Ecto neural progenitor cell (in vitro differentiated cells): ENCODE data around the gene PDGFB.

ENCODE experiments used
- DNase-seq: peaks from one replicate; pipeline ENCODE4 v3.0.0-alpha.2; 2018; ENCODE audit warnings: low spot score

Gene PDGFB

DNA sequence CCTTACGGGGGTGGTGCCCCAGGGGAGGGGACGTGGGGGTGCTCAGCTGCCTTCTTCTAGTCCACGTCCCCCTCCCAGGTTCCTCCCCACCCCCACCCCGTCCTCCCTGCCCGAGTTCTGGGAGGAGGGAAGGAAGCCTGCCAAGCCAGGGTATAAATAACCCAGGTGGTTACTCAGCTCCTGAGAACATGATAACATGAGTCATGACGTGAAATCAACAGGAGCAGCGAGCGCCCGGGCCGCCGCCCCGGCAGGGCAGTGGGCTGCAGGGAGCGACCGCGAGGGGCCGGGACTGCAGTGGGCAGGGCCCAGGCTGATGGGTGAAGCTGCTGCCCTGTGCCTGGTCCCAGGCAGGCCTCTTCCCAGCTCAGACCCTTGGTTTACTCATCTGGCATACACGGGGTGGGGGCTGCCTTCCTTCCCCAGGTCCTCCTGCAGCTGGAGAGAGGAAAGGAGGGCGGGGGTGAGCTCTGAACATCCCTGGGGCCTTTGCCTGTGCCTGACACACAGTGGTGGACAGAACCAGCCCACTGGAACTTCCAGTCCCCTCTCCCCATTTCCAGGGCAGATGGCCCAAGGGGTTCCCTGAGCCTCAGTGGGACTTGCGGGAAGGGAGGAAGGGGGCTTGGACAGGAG is 8.8 kb upstream of the PDGFB start:
- no peak for DNase-seq

DNA sequence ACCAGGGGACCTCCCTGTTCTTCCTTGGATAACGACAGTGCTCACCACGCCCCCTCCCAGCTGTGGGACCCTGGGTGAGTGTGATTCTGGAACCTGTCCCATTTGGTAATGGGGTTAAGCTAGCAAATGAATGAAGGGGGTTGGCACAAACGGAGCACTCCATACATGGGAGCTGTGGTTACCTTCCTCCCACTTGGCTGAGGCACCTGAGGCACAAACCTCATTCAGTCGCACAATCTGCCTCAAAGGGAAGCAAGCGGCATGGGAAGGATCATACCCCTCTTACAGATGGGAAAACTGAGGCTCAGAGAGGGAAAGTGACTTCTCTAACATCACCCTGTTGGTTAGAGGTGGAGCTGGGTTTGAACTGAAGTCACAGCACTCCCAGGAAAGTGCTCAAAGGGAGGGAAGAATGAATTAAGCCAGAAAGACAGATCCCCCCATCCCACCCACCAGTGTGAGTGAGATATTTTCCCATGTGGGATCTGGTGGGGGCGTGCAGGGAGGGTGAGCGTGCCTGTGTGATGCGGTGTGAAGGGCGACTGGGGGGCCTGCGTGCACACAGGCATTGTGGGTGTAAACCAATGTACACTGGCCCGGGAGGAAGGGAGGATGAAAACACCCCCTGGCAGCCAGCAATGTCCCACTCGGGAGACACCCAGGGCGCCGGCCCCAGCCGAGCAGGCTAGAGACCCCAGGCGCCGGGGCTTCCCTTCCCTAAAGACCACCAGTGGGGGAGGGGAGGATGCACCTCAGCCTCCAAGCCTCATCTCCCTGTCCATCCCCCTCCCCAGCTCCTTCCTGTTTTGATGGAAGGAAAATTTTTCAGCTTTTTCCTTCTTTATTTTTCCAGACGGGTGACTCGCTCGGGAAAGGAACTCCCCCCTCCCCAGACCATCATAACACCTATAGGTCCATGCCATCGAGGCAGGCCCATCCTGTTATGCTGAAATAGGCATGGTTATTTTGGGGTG is 8.0 kb upstream of the PDGFB start:
- no peak for DNase-seq

DNA sequence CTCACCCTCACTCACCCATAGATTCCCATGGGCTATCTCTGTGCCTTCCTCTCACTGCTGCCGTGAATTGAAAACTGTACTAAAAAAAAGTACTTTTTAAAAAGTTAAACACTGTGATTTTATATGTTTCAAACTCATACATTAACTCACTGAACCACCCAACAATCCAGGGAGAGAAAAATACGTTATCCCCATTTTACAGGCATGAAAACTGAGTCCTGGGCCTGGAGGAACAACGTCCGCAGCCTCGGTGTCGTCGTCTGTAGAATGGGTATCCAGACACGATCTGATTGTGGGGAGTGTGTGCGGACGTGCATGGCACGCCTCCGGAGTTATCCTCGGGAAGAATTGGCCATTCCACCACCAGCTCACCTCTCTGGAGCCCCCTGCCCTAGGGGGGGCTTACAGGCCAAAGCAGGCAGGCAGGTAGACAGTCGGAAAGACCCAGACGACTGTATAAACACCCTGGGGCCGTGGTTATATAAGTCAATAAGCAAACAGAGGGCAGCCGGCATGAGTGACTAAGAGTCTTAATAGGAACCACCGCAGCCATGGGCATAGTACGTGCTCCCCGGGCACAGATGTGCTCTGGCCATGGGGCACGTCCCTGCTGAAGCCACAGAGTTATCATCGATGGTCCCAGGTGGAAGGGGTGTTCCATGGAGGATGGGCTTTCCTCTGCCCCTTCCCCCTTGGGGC is 7.1 kb upstream of the PDGFB start:
- no peak for DNase-seq

DNA sequence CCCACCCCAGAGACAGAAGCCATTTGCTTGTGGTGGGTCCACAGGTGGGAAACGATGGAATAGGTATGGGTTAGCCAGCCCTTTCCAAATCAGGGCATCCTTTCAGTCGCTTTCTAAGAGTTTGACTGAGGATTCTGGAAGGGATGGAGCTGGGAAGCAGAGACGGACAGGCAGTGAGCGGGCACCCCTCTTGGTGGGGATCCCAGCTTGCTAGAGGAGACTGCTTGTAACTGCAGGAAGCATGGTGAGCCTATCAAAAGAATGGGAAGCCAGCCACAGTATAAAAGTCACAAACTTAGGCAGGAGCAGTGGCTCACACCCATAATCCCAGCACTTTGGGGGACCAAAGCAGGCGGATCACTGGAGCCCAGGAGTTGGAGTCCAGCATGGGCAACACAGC is 6.1 kb upstream of the PDGFB start:
- DNase-seq: no peak

DNA sequence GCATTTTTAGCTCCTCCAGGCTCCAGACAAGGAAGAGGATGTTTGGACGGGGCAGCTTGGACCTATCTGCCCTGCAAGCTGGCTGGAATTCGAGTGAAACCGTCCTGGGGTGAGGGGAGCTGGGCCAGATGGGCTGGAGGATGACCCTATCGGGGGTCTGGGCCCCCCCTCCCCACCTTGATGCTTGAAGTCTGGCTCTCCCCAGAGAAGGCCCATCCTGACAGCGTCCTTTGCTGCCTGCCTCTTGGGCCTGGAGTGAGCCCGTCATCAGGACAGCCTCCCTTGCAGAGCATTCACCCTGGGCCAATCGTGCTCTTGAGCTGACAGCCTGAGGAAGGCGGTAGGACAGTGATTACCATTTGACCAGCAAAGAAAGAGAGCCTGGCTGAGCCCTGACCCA is 5.3 kb upstream of the PDGFB start:
- no peak for DNase-seq

DNA sequence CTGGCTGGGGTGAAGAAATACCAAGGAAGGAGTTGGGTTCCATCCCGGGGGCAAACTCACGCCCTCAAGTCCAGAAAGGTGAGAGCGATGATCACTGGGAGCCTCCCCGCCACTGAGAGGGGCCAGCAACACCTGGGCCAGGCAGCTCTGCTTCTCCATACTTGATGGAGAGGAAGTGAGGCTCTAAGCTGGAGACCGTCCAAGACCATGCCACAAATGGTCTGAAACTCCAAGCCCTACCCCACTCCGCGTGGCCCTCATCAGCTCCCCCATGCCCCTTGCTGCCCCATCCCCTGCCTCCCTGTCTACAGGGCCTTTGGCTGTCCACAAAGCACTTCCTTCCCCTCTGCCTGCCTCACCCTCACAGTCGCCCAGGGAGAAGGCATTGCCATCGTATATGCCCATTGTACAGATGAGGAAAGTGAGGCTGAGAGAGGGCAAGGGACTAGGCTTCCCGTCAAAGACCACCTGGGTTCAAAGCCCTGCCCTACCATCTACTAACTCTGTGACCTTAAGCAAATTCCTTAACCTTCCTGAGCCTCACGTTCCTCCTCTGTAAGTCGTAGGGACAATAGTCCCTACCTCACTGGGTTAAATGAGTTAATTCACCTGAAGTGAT is 4.4 kb upstream of the PDGFB start:
- no peak for DNase-seq

DNA sequence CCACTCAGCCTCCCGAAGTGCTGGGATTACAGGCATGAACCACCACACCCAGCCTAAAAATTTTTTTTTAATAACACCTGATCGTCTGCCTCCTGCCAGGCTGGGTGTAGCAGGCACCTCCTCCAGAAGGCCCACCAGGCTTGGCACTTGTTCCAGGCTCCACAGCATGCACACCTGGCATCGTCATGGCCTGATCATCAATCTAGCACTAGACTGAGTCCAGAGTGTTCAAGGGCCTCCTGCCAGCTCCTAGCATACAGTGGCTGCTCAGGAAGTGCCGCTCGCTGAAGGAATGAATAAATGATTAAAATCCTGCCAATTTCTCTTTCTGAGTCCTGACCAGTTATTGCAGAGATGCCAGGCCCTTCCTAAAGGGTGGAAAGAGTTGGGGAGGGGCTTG is 3.5 kb upstream of the PDGFB start:
- no peak for DNase-seq

DNA sequence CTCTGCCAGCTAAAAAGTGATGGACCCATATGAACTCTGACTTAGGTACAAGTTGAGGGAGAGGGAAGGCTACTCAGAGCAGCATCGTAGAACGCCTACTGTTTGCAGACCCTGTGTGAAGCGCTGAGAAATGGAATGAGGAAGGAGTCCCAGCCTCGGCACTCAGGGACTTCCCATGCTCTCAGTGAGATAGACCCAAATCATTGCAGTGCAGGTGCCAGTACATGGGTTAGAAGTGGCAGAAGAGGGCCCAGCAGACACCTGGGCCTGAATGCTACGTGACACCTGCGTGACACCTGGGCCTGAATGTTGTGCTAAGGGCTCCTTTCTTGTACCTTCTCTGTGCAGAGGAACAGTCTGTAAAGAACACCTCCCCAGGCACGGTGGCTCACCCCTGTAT is 2.6 kb upstream of the PDGFB start:
- DNase-seq: no peak

DNA sequence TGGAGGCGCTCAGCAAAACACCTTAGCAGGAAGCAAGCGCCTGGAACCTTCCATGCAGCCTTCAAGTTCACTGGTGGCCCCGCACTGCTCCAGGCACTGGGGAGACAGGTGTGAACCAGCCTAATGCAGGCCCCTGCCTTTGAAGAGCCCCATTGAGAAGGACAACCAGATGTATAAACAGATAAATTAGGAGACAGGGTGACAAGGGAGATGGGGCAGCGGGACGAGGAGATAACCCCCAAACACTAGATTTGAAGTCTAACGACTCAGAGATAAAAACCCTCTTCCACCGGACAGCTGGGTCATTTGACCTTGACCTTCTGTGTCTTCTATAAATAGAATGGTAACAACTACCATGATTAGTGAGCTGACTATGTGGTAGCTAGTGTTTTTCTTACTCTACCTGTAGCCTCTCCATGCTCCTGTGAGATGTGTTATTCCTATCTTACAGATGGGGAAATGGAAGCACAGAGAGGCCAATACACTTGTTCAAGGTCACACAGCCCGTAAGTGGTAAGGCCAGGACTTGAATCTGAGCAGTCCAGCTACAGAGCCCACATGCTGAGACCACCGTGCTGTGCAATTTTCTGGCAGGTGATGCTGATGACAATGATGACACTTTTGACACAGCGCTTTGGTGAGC is 2.0 kb upstream of the PDGFB start:
- no peak for DNase-seq

DNA sequence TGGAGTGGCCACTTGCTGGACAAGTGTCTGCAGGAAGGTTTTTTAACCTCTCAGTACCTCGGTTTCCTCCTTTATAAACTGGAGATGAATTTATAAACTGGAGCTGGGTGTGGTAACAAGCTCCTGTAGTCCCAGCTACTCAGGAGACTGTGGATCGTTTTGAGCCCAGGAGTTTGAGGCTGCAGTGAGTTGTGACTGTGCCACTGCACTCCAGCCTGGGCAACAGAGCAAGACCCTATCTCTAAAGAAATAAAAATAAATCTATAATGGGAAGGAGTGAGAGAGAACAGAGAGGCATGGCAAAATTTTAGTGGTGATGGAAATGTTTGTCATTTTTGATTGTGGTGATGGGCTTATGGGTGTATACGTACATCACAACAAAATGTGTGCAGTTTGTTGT is 1.4 kb upstream of the PDGFB start:
- no peak for DNase-seq

DNA sequence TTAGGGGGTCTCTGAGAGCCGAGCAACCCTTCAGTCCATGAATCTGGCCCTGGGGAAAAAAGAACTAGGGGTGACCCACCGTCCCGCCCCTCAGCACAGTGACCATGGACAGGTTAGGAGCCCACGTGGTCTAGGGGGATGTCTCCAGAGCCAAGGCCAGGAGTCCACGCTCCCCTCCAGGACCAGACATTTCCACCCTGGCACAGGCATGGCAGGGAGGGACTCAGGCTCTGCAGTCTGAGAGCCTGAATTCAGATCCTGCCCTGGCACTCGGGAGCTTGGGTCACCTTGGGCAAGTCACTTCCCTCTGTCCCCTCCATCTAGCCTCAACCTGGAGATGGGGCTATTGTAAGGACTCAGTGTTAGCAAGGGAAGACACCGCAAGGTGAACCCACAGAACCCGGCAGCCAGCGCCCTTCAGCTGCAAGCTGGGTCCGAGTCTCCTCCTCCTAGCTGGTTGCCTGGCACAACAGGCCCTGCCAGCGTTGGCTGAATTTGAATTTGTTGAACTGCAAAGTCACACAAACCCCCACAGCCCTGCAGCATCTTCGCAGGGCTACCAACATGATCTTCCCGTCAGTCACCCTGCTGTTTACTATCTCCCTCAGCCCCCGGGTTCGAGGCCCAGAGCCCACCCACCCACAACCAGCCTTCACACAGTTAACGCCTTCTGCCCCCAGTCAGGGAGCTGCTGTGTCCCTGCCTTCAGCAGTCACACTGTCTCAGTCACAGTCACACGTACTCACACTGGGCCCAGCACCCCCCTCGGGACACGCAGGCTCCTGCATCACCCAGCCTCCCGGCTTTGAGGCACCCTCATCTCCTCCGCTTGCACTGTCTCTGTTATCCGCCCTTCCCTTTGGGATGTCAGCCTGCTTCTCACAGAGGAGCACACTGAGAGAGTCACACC is 603 bp upstream of the PDGFB start:
- no peak for DNase-seq

DNA sequence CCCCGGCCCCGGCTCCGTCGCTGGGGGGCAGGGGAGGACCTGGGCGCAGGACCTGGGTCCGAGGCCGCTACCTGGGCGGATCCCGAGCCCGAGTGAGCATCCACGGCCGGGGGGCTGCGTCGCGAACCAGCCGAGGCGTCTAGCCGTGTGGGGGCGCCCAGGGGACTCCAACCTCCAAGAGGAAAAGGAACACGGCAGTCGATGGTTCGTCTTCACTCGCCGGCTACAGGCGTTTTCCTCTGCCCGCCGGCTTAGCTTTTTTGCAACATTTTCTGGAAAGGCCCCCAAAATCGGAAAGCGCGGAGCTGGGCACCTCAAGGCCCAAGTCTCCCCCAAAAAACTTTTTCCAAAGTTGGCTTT is 666 bp downstream of the PDGFB start:
- DNase-seq: no peak

DNA sequence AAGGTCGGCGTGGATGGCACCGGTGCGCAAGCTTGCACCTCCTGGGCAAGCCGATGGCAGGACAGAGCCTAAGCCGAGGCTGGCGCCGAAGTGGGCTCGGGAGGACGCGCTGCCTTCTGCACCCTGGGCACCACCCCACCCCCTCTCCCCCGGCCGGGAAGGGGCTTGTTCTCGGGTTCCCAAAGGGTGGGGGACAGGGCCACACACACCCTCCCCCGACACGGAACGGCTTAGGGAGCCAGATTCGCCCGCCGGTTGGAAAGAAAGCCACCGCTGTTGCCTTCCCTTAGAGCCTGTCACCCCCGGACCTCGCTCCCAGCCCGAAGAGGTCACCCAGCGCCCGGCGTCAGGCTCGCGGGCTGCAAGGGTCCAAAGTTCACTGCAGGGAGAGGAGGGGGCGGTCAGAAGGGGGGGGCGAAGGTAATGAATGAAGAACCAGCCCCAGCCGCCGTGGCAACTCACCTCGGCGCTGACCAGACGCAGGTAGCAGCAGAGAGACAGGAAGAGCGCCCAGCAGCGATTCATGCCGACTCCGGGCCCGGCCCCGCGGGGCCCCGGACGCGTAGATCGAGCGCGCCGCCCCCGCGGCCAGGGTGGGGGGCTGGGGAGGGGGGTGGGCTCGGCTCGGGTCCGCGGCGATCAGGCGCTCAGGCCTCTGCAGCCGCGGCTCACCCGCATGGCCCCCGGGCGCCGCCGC is 1.2 kb downstream of the PDGFB start:
- no peak for DNase-seq

DNA sequence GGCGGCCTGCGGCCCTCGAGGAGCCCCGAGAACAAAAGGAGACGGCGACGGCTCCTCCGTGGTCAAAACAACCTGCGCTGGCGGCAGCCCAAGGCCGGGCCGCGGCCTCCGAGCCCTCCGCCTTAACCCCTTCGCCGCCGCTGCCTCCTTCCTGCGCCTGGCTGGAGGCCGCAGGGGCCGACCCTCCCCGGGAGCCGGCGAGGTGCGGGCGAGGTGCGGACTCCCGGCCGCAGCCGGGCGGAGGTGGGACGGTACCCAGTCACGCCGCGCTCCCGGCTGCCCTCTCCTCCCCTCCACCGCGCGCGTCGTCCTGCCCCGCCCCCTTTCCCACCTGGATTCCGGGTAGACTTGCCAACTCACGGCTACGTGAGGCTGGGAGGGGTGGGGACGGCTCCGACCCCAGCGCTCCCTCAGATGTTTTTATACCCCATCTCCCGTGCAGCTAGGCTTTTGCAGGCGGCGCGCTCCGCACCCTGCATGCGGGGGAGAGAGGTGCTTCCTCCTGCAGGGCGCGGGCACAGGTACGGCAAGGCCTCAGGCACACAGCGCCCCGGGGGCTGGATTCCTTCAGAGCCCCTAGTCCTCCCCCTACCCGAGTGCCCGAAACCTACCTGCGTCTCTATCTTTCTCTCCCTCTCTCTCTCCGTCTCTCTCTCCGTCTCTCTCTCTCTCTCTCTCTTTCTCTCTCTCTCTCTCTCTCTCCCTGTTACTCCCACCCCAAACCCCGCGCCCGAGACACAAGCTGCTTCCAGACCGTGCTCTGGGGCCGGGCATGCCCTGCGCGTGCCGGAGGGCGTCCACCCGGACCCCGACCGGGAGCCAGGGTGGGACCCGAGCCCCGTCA is 2.0 kb downstream of the PDGFB start:
- no peak for DNase-seq

DNA sequence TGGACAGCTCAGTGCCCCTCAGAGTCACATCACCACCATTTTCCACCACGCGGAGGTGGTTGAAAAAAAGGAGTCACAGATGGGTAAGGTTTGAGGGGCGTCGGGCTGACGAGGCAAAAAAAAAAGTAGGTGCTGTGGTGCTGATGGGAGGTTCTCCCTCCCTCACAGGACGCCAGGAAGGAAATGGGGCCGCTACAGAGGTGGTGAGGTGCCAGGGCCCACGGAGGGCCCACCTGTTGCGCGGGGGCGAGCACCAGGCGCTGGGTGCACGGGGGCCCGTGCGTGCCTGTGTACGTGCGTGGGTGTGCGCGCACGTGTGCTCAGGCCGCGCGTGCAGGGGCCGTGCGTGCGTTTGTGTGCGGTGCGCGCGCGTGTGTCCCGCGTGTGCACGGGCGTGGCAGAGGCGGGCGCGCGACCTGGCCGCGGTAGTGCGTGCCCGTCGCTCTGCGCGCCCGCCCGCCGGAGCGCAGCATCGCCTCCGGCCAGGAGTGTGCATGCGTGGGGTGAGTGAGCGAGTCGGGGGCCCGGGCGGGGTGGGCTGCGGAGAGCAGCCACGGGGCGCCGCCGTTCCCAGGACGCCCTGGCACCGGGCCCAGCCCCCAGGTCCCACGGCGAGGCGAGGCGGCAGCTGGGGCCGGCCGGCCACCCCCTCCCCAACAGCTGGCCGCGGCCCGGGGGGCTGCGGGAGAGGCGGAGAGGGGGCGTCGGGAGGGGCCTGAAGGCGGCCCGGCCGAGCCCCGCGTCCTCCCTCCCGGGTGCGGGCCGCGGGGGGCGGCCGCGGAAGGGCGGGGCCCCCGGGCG is 2.8 kb downstream of the PDGFB start:
- DNase-seq: no peak

DNA sequence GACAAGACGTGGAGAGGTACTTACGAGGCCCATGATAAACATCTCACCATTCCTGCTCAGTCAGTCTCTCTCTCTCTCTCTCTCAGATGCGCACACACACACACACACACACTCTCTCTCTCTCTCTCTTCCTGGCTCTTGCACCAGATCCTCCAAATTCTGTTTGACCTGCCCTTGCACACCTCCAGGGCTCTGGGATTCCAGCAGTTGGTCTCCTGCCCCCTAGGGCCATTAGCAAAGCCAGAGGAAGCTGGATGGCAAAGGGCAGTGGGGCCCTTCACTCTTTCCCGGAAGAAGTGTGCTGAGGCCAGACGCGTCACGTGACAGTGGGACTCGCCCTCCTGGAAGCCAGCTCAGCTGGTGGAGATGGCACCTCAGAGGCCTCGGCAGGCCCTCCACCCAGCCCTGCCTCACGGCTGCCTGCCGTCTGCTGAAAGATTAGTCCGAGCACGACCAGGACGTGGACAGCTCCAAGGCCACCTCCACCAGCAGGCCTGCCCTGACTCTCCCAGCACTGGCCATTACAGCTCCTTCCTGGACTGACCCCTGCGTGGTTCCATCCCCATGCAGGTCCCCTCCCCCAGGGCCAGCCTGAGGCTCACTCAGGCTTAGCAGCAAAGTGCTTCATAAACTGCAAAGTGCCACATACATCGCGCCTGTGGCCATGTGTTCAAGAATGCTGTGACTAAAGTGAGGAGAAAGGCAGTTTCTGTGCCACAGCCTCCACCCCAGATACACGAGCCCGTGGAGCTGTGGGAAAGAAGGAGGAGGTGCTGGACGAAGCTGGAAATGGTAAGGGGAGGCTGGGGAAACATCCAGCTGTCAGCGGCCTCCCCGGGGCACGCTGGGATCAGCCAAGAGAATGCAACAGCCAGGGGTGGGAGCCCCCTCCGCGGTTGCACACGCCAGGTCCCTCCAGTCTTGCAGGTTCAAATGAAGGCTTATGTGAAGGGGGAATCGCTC is 3.7 kb downstream of the PDGFB start:
- peak; percentile 69 for DNase-seq
